CD8-positive, alpha-beta memory T cell (primary cell): ENCODE measurements around the gene CEP41. TPM values are rescaled to one million over a fixed set of nuclear protein-coding genes. Genes with fewer than 3 reads are reported as not detected.

ENCODE experiments used
- CTCF ChIA-PET: fragments of 350-600 bp; sonication (Branson Sonifier 250); formaldehyde crosslinking; loops from one replicate; lab custom pipeline; 2021; ENCODE audit warnings: antibody characterized with exemption; lab: Charles Lee
- POLR2A ChIA-PET: fragments of 350-600 bp; sonication (Branson Sonifier 250); formaldehyde crosslinking; loops from one replicate; lab custom pipeline; 2021; ENCODE audit warnings: antibody characterized with exemption; lab: Charles Lee
- DNase-seq, 5 donors: peaks; one replicate each; pipeline versions ENCODE4 v3.0.0 to v3.0.0-alpha.2; 2020 to 2022; ENCODE audit warnings: mixed read lengths in 1 of 5
- H3K27ac ChIP-seq: one replicate; pipeline ENCODE4 v1.7.0; 2013; ENCODE audit warnings: low read depth, mild to moderate bottlenecking, low read length, moderate library complexity
- H3K27me3 ChIP-seq: 2 replicates; pipeline ENCODE4 v1.7.0; 2013; ENCODE audit warnings: low read length, mild to moderate bottlenecking; ENCODE audit not compliant: insufficient read depth, poor library complexity, severe bottlenecking
- H3K36me3 ChIP-seq: 2 replicates; pipeline ENCODE4 v1.7.0; 2013; ENCODE audit warnings: mild to moderate bottlenecking, low read length, moderate library complexity; ENCODE audit not compliant: insufficient read depth
- H3K4me1 ChIP-seq: 2 replicates; pipeline ENCODE4 v1.7.0; 2013; ENCODE audit warnings: mild to moderate bottlenecking, low read length, moderate library complexity; ENCODE audit not compliant: insufficient read depth
- H3K4me3 ChIP-seq: 2 replicates; pipeline ENCODE4 v1.7.0; 2013; ENCODE audit warnings: mild to moderate bottlenecking, low read length
- H3K9me3 ChIP-seq: 2 replicates; pipeline ENCODE4 v1.7.0; 2013; ENCODE audit warnings: mild to moderate bottlenecking, low read length
- H3K27ac Mint-ChIP-seq, 8 donors: one replicate each; pipeline ENCODE4 v1.8.0; 2020 to 2021; ENCODE audit warnings: mixed read lengths in 8 of 8, mild to moderate bottlenecking in 6 of 8, inconsistent platforms in 3 of 8, moderate library complexity in 3 of 8
- H3K27me3 Mint-ChIP-seq, 2 donors: one replicate each; pipeline ENCODE4 v1.8.0; 2020 to 2021; ENCODE audit warnings: mixed read lengths in 2 of 2, mild to moderate bottlenecking in 1 of 2, moderate library complexity in 1 of 2
- H3K36me3 Mint-ChIP-seq, 3 donors: one replicate each; pipeline ENCODE4 v1.8.0; 2020 to 2021; ENCODE audit warnings: mixed read lengths in 3 of 3, inconsistent platforms in 1 of 3, mild to moderate bottlenecking in 1 of 3
- H3K4me1 Mint-ChIP-seq, 3 donors: one replicate each; pipeline ENCODE4 v1.8.0; 2020 to 2021; ENCODE audit warnings: mixed read lengths in 3 of 3, inconsistent platforms in 1 of 3, mild to moderate bottlenecking in 1 of 3
- H3K4me3 Mint-ChIP-seq, 7 donors: one replicate each; pipeline ENCODE4 v1.8.0; 2020 to 2021; ENCODE audit warnings: mixed read lengths in 7 of 7, mild to moderate bottlenecking in 6 of 7, moderate library complexity in 4 of 7, inconsistent platforms in 2 of 7
- H3K9me3 Mint-ChIP-seq, 5 donors: one replicate each; pipeline ENCODE4 v1.8.0; 2020 to 2022; ENCODE audit warnings: mixed read lengths in 5 of 5, mild to moderate bottlenecking in 3 of 5, moderate library complexity in 2 of 5, inconsistent platforms in 1 of 5
- polyA plus RNA-seq: library from polyadenylated mRNA; unstranded; fragments of 300-500 nt; fragmentation: Illumina TruSeq; gene quantifications from one replicate; pipeline ENCODE4 v1.2.3, GENCODE V29; 2021
- total RNA-seq, 2 experiments: library from RNA; stranded (reverse); gene quantifications; one replicate each; pipeline ENCODE4 v1.2.3, GENCODE V29; 2021

Gene CEP41
- total and polyA plus RNA-seq, 3 experiments from 2014 or later: 16.6 to 23.6 (median 18.8) TPM

DNA sequence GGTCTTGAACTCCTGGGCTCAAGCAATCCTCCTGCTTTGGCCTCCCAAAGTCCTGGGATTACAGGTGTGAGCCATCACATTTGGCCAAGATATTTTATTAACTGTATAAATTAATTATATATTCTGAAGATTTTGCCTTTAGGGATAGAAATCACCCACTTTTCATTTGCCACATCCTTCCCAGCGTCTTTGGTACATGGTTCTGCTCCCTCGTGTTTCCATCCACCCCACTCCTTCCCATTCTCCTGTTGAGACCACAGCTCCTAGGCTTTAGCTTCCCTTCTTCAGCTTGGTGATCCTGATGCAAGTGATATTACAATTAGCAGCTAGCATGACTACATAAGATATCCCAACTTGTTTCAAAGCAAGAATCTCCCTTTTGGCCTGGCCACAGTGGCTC, 52.1 kb downstream of the CEP41 start:
- peaks cover 0 to 4% (median 0%) of the 10 kb centered on the region in 3 donors for H3K36me3 Mint-ChIP-seq
- no peak overlapping the region for H3K4me3 Mint-ChIP-seq
- Histone ChIP-seq H3K27ac (no peak overlapping the region), H3K27me3 (no peaks in the 10 kb centered on the region), H3K9me3 (no peaks in the 10 kb centered on the region), H3K4me3 (no peak overlapping the region), H3K36me3 (no peaks in the 10 kb centered on the region), H3K4me1 (peaks cover 2% of the 10 kb centered on the region)
- DNase-seq: no peak
- no peak overlapping the region for H3K27ac Mint-ChIP-seq
- H3K4me1 Mint-ChIP-seq: peaks cover 2 to 4% (median 3%) of the 10 kb centered on the region in 3 donors
- ChIA-PET CTCF (no interaction called here), POLR2A (no interaction called here)
- no peaks in the 10 kb centered on the region for H3K9me3 Mint-ChIP-seq
- no peaks in the 10 kb centered on the region for H3K27me3 Mint-ChIP-seq

DNA sequence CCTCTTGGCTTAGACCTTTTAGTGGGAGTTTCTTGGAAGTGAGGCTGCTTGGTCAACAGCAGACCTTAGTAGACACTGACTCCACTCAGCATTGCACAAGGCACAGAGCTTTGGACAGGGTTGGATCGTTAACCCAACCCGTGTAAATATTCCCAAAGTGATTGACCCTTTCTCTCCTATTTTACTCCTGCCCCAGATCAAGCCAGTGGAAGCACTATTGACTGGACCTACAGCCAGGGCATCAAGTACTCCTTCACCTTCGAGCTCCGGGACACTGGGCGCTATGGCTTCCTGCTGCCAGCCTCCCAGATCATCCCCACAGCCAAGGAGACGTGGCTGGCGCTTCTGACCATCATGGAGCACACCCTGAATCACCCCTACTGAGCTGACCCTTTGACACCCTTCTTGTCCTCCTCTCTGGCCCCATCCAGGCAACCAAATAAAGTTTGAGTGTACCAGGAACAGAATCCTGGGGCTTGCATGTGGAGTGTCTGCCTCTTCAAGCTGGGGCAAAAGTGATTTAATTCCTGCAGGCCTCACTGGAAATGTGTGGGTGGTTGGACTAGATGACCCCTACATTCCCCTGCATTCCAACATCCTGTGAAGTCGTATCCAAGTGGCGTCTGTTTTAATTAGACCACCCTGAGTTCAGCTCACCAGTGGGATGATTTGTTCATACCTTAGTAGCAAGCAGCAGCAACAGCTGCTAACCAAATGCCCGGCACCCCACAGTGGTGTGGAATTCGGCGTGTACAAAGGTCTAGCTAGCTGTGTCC, 53.0 kb downstream of the CEP41 start:
- Mint-ChIP-seq H3K36me3 (peaks cover 0 to 4% (median 0%) of the 10 kb centered on the region in 3 donors), H3K27ac (no peak overlapping the region), H3K4me3 (no peak overlapping the region), H3K27me3 (no peaks in the 10 kb centered on the region), H3K4me1 (no peaks in the 10 kb centered on the region), H3K9me3 (no peaks in the 10 kb centered on the region)
- ChIA-PET POLR2A (no interaction called here), CTCF (no interaction called here)
- no peak for DNase-seq
- H3K27ac ChIP-seq: no peak overlapping the region
- no peaks in the 10 kb centered on the region for H3K27me3 ChIP-seq
- no peaks in the 10 kb centered on the region for H3K36me3 ChIP-seq
- no peaks in the 10 kb centered on the region for H3K9me3 ChIP-seq
- H3K4me1 ChIP-seq: no peaks in the 10 kb centered on the region
- no peak overlapping the region for H3K4me3 ChIP-seq

DNA sequence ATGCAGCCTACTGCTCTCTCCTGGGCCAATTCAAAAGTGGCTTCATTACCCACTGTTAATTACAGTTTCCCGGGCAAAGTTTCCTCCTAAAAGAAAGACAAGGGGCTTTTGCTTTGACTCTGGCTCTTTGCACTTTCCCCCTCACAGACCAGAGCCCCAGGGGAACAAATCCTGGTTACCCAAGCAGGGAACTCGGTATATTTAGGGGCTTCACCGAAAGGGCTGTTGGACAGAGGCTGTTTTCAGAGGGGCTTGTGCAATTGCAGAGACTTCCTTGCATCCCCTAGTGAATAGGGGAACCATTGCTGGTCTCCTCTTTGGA, 53.5 kb downstream of the CEP41 start:
- DNase-seq: no peak
- Histone ChIP-seq H3K27ac (no peak overlapping the region), H3K36me3 (no peaks in the 10 kb centered on the region), H3K9me3 (no peaks in the 10 kb centered on the region), H3K4me3 (no peak overlapping the region), H3K4me1 (no peaks in the 10 kb centered on the region), H3K27me3 (no peaks in the 10 kb centered on the region)
- POLR2A ChIA-PET: no interaction called here
- Mint-ChIP-seq H3K27ac (no peak overlapping the region), H3K4me3 (no peak overlapping the region), H3K4me1 (no peaks in the 10 kb centered on the region), H3K9me3 (no peaks in the 10 kb centered on the region), H3K27me3 (no peaks in the 10 kb centered on the region), H3K36me3 (peaks cover 0 to 4% (median 0%) of the 10 kb centered on the region in 3 donors)
- CTCF ChIA-PET: no interaction called here

DNA sequence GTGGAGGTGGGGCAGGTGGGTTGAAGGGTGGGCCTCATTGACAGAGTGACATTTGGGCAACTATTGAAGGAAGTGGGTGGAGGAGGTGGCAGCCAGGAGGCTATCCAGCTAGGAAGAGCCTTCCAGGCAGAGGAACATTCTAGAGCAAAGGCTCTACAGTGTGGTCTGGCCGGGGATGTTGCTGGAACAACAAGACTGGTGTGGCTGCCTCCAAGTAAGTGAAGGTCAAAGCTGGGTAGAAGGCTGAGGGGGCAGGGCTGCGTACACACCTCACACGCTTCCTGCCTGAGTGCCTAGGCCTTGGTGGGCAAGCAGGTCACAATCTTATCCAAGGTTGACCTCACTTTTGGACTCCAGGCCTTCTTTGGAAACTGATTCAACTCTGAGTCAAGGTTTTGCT, 53.9 kb downstream of the CEP41 start:
- Histone ChIP-seq H3K9me3 (no peaks in the 10 kb centered on the region), H3K36me3 (no peaks in the 10 kb centered on the region), H3K4me3 (no peak overlapping the region), H3K27me3 (no peaks in the 10 kb centered on the region), H3K27ac (no peak overlapping the region), H3K4me1 (no peaks in the 10 kb centered on the region)
- H3K36me3 Mint-ChIP-seq: peaks cover 0 to 4% (median 0%) of the 10 kb centered on the region in 3 donors
- no peak overlapping the region for H3K27ac Mint-ChIP-seq
- no peaks in the 10 kb centered on the region for H3K4me1 Mint-ChIP-seq
- ChIA-PET CTCF (no interaction called here), POLR2A (no interaction called here)
- H3K9me3 Mint-ChIP-seq: no peaks in the 10 kb centered on the region
- DNase-seq: no peak
- H3K27me3 Mint-ChIP-seq: no peaks in the 10 kb centered on the region
- H3K4me3 Mint-ChIP-seq: no peak overlapping the region

DNA sequence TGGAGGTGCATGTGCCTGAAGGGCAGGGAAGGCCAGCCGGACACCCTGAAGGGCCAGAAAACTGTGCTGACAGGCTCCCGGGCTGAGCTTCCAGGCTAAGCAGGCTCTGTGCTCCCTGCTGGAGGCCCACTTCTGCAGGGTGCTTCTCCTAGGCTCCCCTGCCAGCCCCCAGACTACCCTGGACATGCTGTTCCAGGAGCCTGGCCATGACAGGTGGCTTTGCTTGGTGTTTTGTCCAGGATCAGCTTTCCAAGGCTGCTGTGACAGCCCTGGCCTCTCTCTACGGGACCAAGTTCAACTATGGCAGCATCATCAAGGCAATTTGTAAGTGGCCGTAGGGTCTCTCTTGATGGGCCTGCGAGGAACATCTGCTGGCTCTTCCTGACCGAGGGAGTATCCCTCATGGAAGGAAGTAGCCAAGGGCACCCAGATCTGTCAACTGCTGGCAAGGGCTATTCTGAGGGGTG, 55.2 kb downstream of the CEP41 start:
- H3K36me3 ChIP-seq: no peaks in the 10 kb centered on the region
- POLR2A ChIA-PET: no interaction called here

DNA sequence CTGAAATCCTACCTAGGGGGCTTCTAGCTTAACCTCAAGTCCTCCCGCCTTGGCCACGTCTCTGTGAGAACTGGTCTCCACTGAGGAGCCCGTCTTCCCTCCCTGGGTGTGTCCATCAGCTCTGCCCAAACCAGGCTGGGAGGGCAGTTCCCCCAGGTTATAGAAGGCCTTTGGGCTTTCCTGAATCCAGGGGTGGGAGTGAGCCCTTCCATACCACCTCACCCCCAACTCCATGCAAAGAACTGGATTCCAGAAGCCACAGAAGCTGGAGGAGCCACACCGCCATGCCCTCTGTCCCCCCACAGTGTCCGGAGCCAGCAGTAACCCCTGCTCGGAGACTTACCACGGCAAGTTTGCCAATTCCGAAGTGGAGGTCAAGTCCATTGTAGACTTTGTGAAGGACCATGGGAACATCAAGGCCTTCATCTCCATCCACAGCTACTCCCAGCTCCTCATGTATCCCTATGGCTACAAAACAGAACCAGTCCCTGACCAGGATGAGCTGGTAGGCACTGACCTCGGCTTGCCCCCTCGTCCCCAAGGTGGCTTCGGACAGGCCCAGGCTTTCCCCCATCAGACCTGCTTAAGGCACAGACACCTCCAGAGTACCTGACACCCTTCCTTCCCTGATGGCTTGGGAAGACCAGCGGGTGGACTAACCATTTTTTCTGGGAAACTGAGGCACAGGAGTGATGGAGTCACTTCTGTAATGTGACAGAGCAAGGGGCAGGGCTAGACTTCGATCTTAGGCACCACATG, 55.8 kb downstream of the CEP41 start:
- no peaks in the 10 kb centered on the region for H3K4me1 Mint-ChIP-seq
- no peaks in the 10 kb centered on the region for H3K9me3 Mint-ChIP-seq
- Histone ChIP-seq H3K27ac (no peak overlapping the region), H3K4me1 (no peaks in the 10 kb centered on the region), H3K9me3 (no peaks in the 10 kb centered on the region), H3K27me3 (no peaks in the 10 kb centered on the region), H3K36me3 (no peaks in the 10 kb centered on the region), H3K4me3 (no peak overlapping the region)
- no peak overlapping the region for H3K4me3 Mint-ChIP-seq
- ChIA-PET CTCF (no interaction called here), POLR2A (no interaction called here)
- H3K36me3 Mint-ChIP-seq: peaks cover 0 to 4% (median 0%) of the 10 kb centered on the region in 3 donors
- no peaks in the 10 kb centered on the region for H3K27me3 Mint-ChIP-seq
- no peak for DNase-seq
- H3K27ac Mint-ChIP-seq: no peak overlapping the region

More for the DNA sequence above, 55.2 kb downstream of the CEP41 start:
- Mint-ChIP-seq H3K9me3 (no peaks in the 10 kb centered on the region), H3K4me1 (no peaks in the 10 kb centered on the region), H3K4me3 (no peak overlapping the region), H3K36me3 (peaks cover 0 to 4% (median 0%) of the 10 kb centered on the region in 3 donors), H3K27me3 (no peaks in the 10 kb centered on the region), H3K27ac (peak overlapping the region in 1 of 8 donors; percentile 32)
- H3K4me1 ChIP-seq: no peaks in the 10 kb centered on the region
- H3K27ac ChIP-seq: no peak overlapping the region
- DNase-seq: no peak
- no peaks in the 10 kb centered on the region for H3K27me3 ChIP-seq
- no peak overlapping the region for H3K4me3 ChIP-seq
- H3K9me3 ChIP-seq: no peaks in the 10 kb centered on the region
- CTCF ChIA-PET: no interaction called here

DNA sequence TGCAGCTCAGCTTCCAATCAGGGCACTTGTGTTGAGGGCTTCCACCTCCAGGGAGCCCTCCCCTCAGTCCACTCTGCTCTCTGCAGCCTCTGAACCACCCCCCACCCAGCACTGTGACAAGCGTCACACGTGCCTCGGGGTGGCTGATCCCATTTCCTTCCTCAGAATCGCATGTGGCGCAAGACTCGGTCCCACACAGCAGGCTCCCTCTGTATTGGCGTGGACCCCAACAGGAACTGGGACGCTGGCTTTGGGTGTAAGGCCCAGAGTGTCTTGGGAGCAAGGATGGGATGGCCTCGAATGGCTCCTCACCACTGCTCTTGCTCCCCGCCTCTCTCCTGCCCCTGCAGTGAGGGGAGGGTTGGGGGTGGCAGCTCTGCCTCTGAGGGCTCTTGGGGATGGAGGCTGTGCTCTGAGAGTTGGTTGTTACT, 56.4 kb downstream of the CEP41 start:
- Histone ChIP-seq H3K4me1 (no peaks in the 10 kb centered on the region), H3K4me3 (no peak overlapping the region), H3K9me3 (no peaks in the 10 kb centered on the region), H3K27me3 (no peaks in the 10 kb centered on the region), H3K27ac (no peak overlapping the region), H3K36me3 (no peaks in the 10 kb centered on the region)
- no peaks in the 10 kb centered on the region for H3K4me1 Mint-ChIP-seq
- DNase-seq: no peak
- no peaks in the 10 kb centered on the region for H3K27me3 Mint-ChIP-seq
- H3K27ac Mint-ChIP-seq: no peak overlapping the region
- H3K9me3 Mint-ChIP-seq: no peaks in the 10 kb centered on the region
- CTCF ChIA-PET: no interaction called here
- H3K4me3 Mint-ChIP-seq: no peak overlapping the region
- POLR2A ChIA-PET: no interaction called here
- peaks cover 0 to 4% (median 0%) of the 10 kb centered on the region in 3 donors for H3K36me3 Mint-ChIP-seq

DNA sequence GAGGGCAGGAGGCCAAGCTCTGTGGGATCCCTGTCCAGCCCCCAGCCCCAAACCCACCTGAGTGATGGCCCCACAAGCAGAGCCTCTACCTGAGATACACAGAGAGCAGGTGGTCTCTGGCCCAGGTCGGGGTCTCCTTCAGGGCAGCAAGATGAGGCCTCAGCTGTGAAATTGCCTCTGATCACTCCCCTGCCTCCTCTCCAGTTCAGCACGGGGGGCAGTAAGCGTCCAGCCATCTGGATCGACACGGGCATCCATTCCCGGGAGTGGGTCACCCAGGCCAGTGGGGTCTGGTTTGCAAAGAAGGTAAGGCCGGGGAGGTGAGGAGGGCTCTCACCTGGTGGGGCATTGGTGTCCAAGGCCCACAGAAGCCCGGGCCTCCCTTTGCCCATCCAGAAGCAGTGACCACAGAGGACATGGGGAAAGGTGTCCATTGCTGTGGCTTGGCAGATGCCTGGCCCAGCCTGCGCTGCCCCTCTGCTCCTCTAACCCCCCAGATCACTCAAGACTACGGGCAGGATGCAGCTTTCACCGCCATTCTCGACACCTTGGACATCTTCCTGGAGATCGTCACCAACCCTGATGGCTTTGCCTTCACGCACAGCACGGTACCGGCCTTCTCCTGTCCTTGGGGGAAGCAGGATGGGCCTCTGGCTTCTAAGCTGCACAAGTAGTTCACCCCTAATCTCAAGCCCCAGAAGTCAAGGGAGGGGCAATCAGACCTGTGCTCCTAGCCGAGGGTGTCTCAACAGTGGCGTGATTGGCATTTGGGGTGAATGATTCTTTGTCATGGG, 57.4 kb downstream of the CEP41 start:
- Histone ChIP-seq H3K9me3 (no peaks in the 10 kb centered on the region), H3K27ac (no peak overlapping the region), H3K4me1 (no peaks in the 10 kb centered on the region), H3K27me3 (no peaks in the 10 kb centered on the region), H3K36me3 (no peaks in the 10 kb centered on the region), H3K4me3 (no peak overlapping the region)
- CTCF ChIA-PET: no interaction called here
- Mint-ChIP-seq H3K9me3 (no peaks in the 10 kb centered on the region), H3K27me3 (peaks cover 0 to 3% of the 10 kb centered on the region in 2 donors), H3K36me3 (peaks cover 0 to 2% (median 0%) of the 10 kb centered on the region in 3 donors), H3K4me3 (no peak overlapping the region), H3K27ac (no peak overlapping the region), H3K4me1 (no peaks in the 10 kb centered on the region)
- POLR2A ChIA-PET: no interaction called here
- no peak for DNase-seq
